Hepatocyte (in vitro differentiated cells): Measurements from ENCODE around the gene GUCY2D. TPM values are rescaled to one million over a fixed set of nuclear protein-coding genes. Genes with fewer than 3 reads are reported as not detected.

Experiments
- DNase-seq: peaks from one replicate; pipeline ENCODE4 v3.0.0-alpha.2; 2016; ENCODE audit warnings: low spot score
- H2AFZ ChIP-seq: fragments of 200-600 bp; sonication (generic); 2 replicates; pipeline ENCODE4 v1.6.0; 2016; ENCODE audit warnings: antibody characterized with exemption, mild to moderate bottlenecking
- H3K27ac ChIP-seq: fragments of 200-600 bp; sonication (generic); 2 replicates; pipeline ENCODE4 v1.5.1; 2016; ENCODE audit warnings: mild to moderate bottlenecking
- H3K27me3 ChIP-seq: fragments of 200-600 bp; sonication (generic); 2 replicates; pipeline ENCODE4 v1.6.1; 2016
- H3K36me3 ChIP-seq: fragments of 200-600 bp; sonication (generic); replicated peaks from 2 replicates; pipeline ENCODE4 v1.5.1; 2016; ENCODE audit warnings: low read depth; ENCODE audit not compliant: insufficient read depth
- H3K4me1 ChIP-seq: fragments of 200-600 bp; sonication (generic); 2 replicates; pipeline ENCODE4 v1.5.1; 2016; ENCODE audit warnings: mild to moderate bottlenecking, moderate library complexity; ENCODE audit not compliant: insufficient read depth
- H3K4me2 ChIP-seq: fragments of 200-600 bp; sonication (generic); 2 replicates; pipeline ENCODE4 v1.6.0; 2016
- H3K4me3 ChIP-seq: fragments of 200-600 bp; sonication (generic); 2 replicates; pipeline ENCODE4 v1.5.1; 2016; ENCODE audit warnings: mild to moderate bottlenecking
- H3K79me2 ChIP-seq: fragments of 200-600 bp; sonication (generic); 2 replicates; pipeline ENCODE4 v1.6.0; 2017; ENCODE audit warnings: mild to moderate bottlenecking
- H3K9me2 ChIP-seq: fragments of 200-600 bp; sonication (generic); replicated peaks from 2 replicates; pipeline ENCODE4 v1.6.0; 2017; ENCODE audit warnings: mild to moderate bottlenecking; ENCODE audit not compliant: insufficient read depth
- H3K9me3 ChIP-seq: fragments of 200-600 bp; sonication (generic); 2 replicates; pipeline ENCODE4 v1.5.1; 2016; ENCODE audit warnings: low read depth, mild to moderate bottlenecking
- H4K20me1 ChIP-seq: fragments of 200-600 bp; sonication (generic); 2 replicates; pipeline ENCODE4 v1.6.0; 2016; ENCODE audit warnings: mild to moderate bottlenecking; ENCODE audit not compliant: insufficient read depth, poor library complexity, severe bottlenecking
- CTCF ChIP-seq: fragments of 200-600 bp; sonication (generic); IDR thresholded peaks from 2 replicates; pipeline ENCODE4 v1.5.1; 2016; ENCODE audit warnings: antibody characterized with exemption, mild to moderate bottlenecking; ENCODE audit not compliant: poor library complexity
- EZH2 ChIP-seq: fragments of 200-600 bp; sonication (generic); IDR thresholded peaks from 2 replicates; pipeline ENCODE4 v1.6.1; 2016; ENCODE audit warnings: antibody characterized with exemption, mild to moderate bottlenecking, borderline replicate concordance
- EZH2phosphoT487 ChIP-seq: fragments of 200-600 bp; sonication (generic); IDR thresholded peaks from one replicate; pipeline ENCODE4 v1.6.1; 2018; ENCODE audit warnings: antibody characterized with exemption, mild to moderate bottlenecking, low read depth, moderate library complexity; ENCODE audit not compliant: unreplicated experiment, severe bottlenecking
- WGBS: methylation state at CpG from one replicate; pipeline ENCODE4 v1.1.6; 2016; ENCODE audit warnings: low lambda C conversion rate; ENCODE audit errors: missing lambda C conversion rate; 5-methylcytosine and 5-hydroxymethylcytosine counted together
- polyA plus RNA-seq: library from polyadenylated mRNA; unstranded; fragments of >200 nt; fragmentation: Nextera tagmentation; extraction: Ambion mirVana; gene quantifications from 2 replicates; pipeline ENCODE4 v1.2.1, GENCODE V29; 2016
- total RNA-seq: library from RNA; depleted of rRNA; stranded (reverse); fragments of >200 nt; gene quantifications from 2 replicates; pipeline ENCODE4 v1.2.3, GENCODE V29; 2014

GUCY2D gene
- total and polyA plus RNA-seq, 2 experiments from 2014 or later, result 1.6 TPM; not detected in 1

- Histone ChIP-seq H3K27me3 (no peaks in the 10 kb centered on the region), H3K4me1 (peaks cover 20% of the 10 kb centered on the region), H3K27ac (no peak overlapping the region), H3K9me2 (no peaks in the 10 kb centered on the region), H3K9me3 (no peaks in the 10 kb centered on the region), H4K20me1 (no peaks in the 10 kb centered on the region), H3K4me2 (no peak overlapping the region), H3K79me2 (no peaks in the 10 kb centered on the region), H2AFZ (no peak overlapping the region), H3K36me3 (no peaks in the 10 kb centered on the region), H3K4me3 (no peak overlapping the region)
- WGBS, result 91% methylated on average over 12 of the region's 12 CpGs
- no peak for DNase-seq
- TF ChIP-seq EZH2 (no peak), CTCF (no peak), EZH2phosphoT487 (no peak)
These were observed 11.5 kb downstream of the GUCY2D start for GRCh38 chr17:8013731-8014557.

GRCh38 chr17:8014558-8014850, 12.1 kb downstream of the GUCY2D start:
- no peak for TF ChIP-seq CTCF
- TF ChIP-seq EZH2, result no peak
- Histone ChIP-seq H3K9me3 (no peaks in the 10 kb centered on the region), H4K20me1 (no peaks in the 10 kb centered on the region), H3K9me2 (no peaks in the 10 kb centered on the region), H3K4me3 (no peak overlapping the region), H3K27me3 (no peaks in the 10 kb centered on the region), H3K79me2 (no peaks in the 10 kb centered on the region), H3K27ac (no peak overlapping the region), H2AFZ (no peak overlapping the region), H3K36me3 (no peaks in the 10 kb centered on the region), H3K4me1 (peaks cover 25% of the 10 kb centered on the region), H3K4me2 (no peak overlapping the region)
- no peak for DNase-seq
- WGBS, result 94% methylated on average over 9 of the region's 9 CpGs

- Histone ChIP-seq H2AFZ (peak overlapping the region; percentile 74), H3K4me3 (no peak overlapping the region), H3K4me1 (peaks cover 27% of the 10 kb centered on the region), H3K9me2 (no peaks in the 10 kb centered on the region), H3K9me3 (no peaks in the 10 kb centered on the region), H3K27me3 (no peaks in the 10 kb centered on the region), H3K4me2 (peak overlapping the region; percentile 90), H3K36me3 (no peaks in the 10 kb centered on the region), H3K27ac (no peak overlapping the region), H4K20me1 (no peaks in the 10 kb centered on the region), H3K79me2 (no peaks in the 10 kb centered on the region)
- TF ChIP-seq CTCF, result no peak
- TF ChIP-seq EZH2, result no peak
- no peak for TF ChIP-seq EZH2phosphoT487
- no peak for DNase-seq
- 83% methylated on average over 41 of the region's 44 CpGs for WGBS
These were observed 13.0 kb downstream of the GUCY2D start for GRCh38 chr17:8015236-8015956.
